ENCODE results near the gene CYBC1. TPM values are rescaled to one million over a fixed set of nuclear protein-coding genes. Genes with fewer than 3 reads are reported as not detected.
A peak's percentile ranks its signal among the peaks of the same experiment; 100 is the strongest.

CYBC1 gene
- total and polyA plus RNA-seq, 9 of the 15 experiments (the other 6 are each of a cell fraction or from before 2014, with no cell fraction given) = 1.3 to 71.8 (median 49.9) TPM

DNA sequence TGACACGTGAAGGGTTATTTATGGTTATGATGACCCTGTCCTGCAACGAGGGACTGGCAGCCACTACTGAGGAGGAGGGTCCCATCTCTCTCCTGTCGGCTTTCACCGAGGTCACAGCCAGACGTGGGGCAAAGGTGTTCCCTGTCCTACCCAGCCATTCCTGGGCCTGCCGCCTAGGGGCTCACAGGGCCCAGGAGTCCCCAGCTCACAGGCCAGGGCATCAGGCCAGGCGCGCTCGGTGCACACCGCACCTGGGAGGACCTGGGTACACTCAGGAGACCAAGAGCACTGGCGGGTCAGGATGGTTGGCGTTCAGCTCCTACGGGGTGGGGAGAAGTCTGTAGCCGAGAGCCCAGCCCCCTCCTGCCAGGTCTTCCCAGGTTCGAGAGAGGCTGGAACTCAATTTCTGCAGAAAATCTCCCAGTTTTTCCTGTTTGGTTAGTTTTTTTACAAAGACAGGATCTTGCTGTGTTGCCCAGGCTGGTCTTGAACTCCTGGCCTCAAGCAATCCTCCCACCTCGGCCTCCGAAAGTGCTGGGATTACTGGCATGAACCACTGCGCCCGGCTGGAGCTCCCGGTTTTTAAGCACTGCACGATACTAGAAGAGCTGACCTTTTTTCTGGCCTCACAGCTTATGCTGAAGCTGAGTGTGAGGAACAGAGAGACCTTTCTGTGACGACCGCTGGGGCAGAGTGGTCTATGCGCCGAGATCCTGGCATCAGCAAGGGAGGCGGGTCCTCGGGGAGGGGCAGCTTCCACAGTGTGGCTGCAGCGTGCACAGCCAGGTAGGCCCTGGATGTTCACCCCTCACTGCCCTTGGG is 7.7 kb downstream of the CYBC1 start:
- Histone ChIP-seq H3K9me3 (replicated peaks; ENCODE audit: control insufficient read depth, insufficient read depth, low read depth, low read length) (no peaks in the 10 kb centered on the region), H3K27ac (ENCODE audit: extremely low read depth, low read depth, low read length) (no peak overlapping the region), H3K4me3 (no peak overlapping the region), H3K4me1 (replicated peaks in 1 of 2; ENCODE audit: control insufficient read depth in 2 of 2, insufficient read depth in 2 of 2, low read length in 2 of 2) (peaks cover 0 to 69% of the 10 kb centered on the region in 2 experiments; a peak in 2 of 5 replicates), H4K20me1 (replicated peaks; ENCODE audit: control insufficient read depth, insufficient read depth, low read length) (no peaks in the 10 kb centered on the region), H3K9ac (ENCODE audit: insufficient read depth in 1 of 2, low read depth in 2 of 2, low read length in 2 of 2) (peak overlapping the region in 1 of 2 experiments; percentile 3; a peak in 1 of 4 replicates), H3K9me1 (ENCODE audit: control insufficient read depth, insufficient read depth, low read length) (no peaks in the 10 kb centered on the region), H3K27me3 (ENCODE audit: control insufficient read depth in 2 of 2, insufficient read depth in 2 of 2, low read length in 2 of 2) (no peaks in the 10 kb centered on the region), H3K79me2 (ENCODE audit: control insufficient read depth, insufficient read depth, low read length) (peaks cover under 1% of the 10 kb centered on the region; the same call in 2 of the 3 replicates), H3K36me3 (ENCODE audit: control insufficient read depth, insufficient read depth, low read length) (peaks cover 26% of the 10 kb centered on the region; the same call in 2 of the 3 replicates), H2AFZ (ENCODE audit: low read depth, low read length) (no peak overlapping the region), H3K4me2 (ENCODE audit: insufficient read depth, low read length) (no peak overlapping the region)
- ATAC-seq = no peak
- no peak for DNase-seq (ENCODE audit: extremely low read depth in 1 of 4, low spot score in 3 of 4)
- POLR2A ChIA-PET = interaction anchor here (0.7 to 1.4 kb wide), 3 partner anchors 8 to 91 kb away, joined by 4 to 5 read pairs (median 4); no protein-coding TSS in a partner anchor
- CTCF ChIA-PET (ENCODE audit: low intra/inter-chr PET ratio) = no interaction called here
- in situ Hi-C loops (cut with MboI) (no loop called here), intact Hi-C loops (cut with micrococcal nuclease) (no loop called here)
- BruUV-seq (replicated peaks) = TSS peak; percentile 64
- 88% methylated on average over 22 of the region's 28 CpGs for WGBS (ENCODE audit: insufficient coverage, low coverage, missing lambda C conversion rate)
- FAIRE-seq = no peak
- TF ChIP-seq ZNF121 (CRISPR knock-in tag; conservative IDR thresholded peaks at IDR 0.05) (peak; percentile 53), RBFOX2 (IDR thresholded peaks at IDR 0.05; ENCODE audit: low read depth, low read length) (peak; percentile 28; the same call in 1 of the 2 replicates), KLF6 (CRISPR knock-in tag; IDR thresholded peaks at IDR 0.05; ENCODE audit: borderline replicate concordance) (no peak)

Measured in K562 (cell line).